Fibroblast of mammary gland (primary cell): ENCODE results near the gene GJB3.

Experiments
- DNase-seq: peaks from one replicate; pipeline ENCODE4 v3.0.0-alpha.2; 2010; ENCODE audit warnings: low read depth
- H3K4me3 ChIP-seq: 2 replicates; pipeline ENCODE4 v1.5.1; 2011; ENCODE audit warnings: low read depth, mild to moderate bottlenecking, low read length, moderate library complexity; ENCODE audit not compliant: control insufficient read depth
- CTCF ChIP-seq: conservative IDR thresholded peaks from 2 replicates; pipeline ENCODE4 v1.5.1; 2011; ENCODE audit warnings: low read depth, low read length, inconsistent platforms; ENCODE audit not compliant: control insufficient read depth, insufficient read depth

GJB3 gene

DNA sequence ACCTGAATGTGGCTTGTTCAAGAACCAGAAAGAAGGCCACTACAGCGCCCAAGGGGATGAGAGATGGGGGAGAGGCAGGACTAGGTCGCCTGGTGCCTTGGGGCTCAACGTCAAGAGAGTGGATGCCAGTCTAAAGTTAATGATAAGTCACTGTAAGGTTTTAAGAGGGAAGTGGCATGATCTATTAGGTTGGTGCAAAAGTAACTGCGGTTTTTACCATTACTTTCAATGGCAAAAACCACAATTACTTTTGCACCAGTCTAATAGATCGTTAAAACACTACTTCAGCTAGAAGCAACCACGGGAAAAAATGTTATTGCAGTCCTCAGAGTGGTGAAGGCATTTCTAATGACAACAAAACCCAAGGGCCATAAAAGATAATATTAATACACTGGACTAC lies 2.6 kb upstream of the GJB3 start:
- DNase-seq, result no peak
- TF ChIP-seq CTCF, result no peak

GRCh38 chr1:34779005-34779404 lies 2.0 kb upstream of the GJB3 start:
- H3K4me3 ChIP-seq, result no peak overlapping the region
- DNase-seq, result no peak
- TF ChIP-seq CTCF, result no peak

More for the DNA sequence above, 2.6 kb upstream of the GJB3 start:
- H3K4me3 ChIP-seq, result no peak overlapping the region

- no peak for DNase-seq
- TF ChIP-seq CTCF, result no peak
- no peak overlapping the region for H3K4me3 ChIP-seq
Measured at GRCh38 chr1:34779526-34779925, 1.5 kb upstream of the GJB3 start.

DNA sequence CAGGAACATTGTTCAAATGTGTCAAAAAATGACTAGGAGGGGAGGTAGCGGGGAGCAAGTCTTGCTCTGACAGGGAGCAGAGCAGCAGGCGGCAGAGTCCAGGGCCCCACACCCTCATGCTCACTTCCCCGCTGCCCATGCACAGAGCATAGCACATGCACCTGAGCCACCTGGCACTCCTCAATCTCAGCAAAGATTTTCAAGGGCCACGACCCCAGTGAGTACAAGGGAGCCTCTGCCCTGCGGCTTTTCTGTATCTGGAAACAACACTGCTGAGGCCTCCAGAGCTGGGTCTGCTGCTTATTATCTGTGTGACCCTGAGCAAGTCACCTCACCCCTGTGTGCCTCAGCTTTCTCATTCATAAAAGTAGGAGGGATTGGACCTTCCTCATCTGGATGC lies 1.1 kb upstream of the GJB3 start:
- TF ChIP-seq CTCF, result no peak
- no peak for DNase-seq
- no peak overlapping the region for H3K4me3 ChIP-seq

DNA sequence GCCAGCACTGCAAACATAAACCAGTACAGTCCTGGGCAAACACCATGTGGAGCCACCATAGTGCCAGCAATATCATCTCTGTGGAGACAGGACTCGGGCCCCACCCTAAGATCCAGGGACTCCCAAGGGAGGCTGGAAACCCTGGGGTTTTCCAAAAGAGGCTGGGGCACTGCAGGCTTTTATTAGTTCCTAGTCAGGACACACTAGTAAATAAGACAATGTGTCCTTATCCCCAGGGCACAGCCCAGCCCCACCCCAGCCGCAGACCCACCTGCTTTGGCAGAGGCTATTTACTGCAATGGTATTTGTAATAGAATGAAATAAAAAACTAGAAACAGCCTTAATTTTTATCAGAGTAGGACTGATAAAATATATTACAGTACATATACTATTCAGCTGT lies 486 bp upstream of the GJB3 start:
- no peak for TF ChIP-seq CTCF
- no peak for DNase-seq
- H3K4me3 ChIP-seq, result no peak overlapping the region

GRCh38 chr1:34781844-34782391 lies 904 bp downstream of the GJB3 start:
- DNase-seq, result no peak
- TF ChIP-seq CTCF, result no peak
- no peak overlapping the region for H3K4me3 ChIP-seq

DNA sequence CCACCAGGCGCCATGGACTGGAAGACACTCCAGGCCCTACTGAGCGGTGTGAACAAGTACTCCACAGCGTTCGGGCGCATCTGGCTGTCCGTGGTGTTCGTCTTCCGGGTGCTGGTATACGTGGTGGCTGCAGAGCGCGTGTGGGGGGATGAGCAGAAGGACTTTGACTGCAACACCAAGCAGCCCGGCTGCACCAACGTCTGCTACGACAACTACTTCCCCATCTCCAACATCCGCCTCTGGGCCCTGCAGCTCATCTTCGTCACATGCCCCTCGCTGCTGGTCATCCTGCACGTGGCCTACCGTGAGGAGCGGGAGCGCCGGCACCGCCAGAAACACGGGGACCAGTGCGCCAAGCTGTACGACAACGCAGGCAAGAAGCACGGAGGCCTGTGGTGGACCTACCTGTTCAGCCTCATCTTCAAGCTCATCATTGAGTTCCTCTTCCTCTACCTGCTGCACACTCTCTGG lies 3.8 kb downstream of the GJB3 start:
- no peak for DNase-seq
- TF ChIP-seq CTCF, result no peak
- H3K4me3 ChIP-seq, result no peak overlapping the region
